Cardiac muscle cell (in vitro differentiated cells and primary cell): Measurements from ENCODE around the gene SLC35F5. TPM values are rescaled to one million over a fixed set of nuclear protein-coding genes. Genes with fewer than 3 reads are reported as not detected.
A peak's percentile ranks its signal among the peaks of the same experiment; 100 is the strongest.

ENCODE experiments used
- DNase-seq, 2 donors: peaks; one replicate each; pipeline versions ENCODE4 v3.0.0 to v3.0.0-alpha.2; 2010 to 2017; ENCODE audit warnings: low read depth in 1 of 2, low spot score in 1 of 2
- H3K27ac ChIP-seq: fragments of 200-600 bp; sonication (generic); 2 replicates; pipeline ENCODE4 v1.5.1; 2016
- H3K27me3 ChIP-seq: fragments of 200-600 bp; sonication (generic); 2 replicates; pipeline ENCODE4 v1.6.0; 2016; ENCODE audit warnings: control low read depth
- H3K36me3 ChIP-seq: fragments of 200-600 bp; sonication (generic); 2 replicates; pipeline ENCODE4 v1.5.1; 2016; ENCODE audit warnings: control low read depth
- H3K4me1 ChIP-seq: fragments of 200-600 bp; sonication (generic); 2 replicates; pipeline ENCODE4 v1.8.1; 2017; ENCODE audit warnings: low read depth, mild to moderate bottlenecking, mixed run types
- H3K4me3 ChIP-seq: fragments of 200-600 bp; sonication (generic); 2 replicates; pipeline ENCODE4 v1.5.1; 2016; ENCODE audit warnings: mild to moderate bottlenecking
- H3K9me3 ChIP-seq: fragments of 200-600 bp; sonication (generic); 2 replicates; pipeline ENCODE4 v1.5.1; 2017; ENCODE audit warnings: low read depth, mild to moderate bottlenecking, control low read depth
- polyA plus RNA-seq: library from polyadenylated mRNA; unstranded; fragments of >200 nt; fragmentation: Nextera tagmentation; extraction: Ambion mirVana; gene quantifications from 2 replicates; pipeline ENCODE4 v1.2.1, GENCODE V29; 2016
- total RNA-seq: library from RNA; depleted of rRNA; stranded (reverse); fragments of >200 nt; gene quantifications from 2 replicates; pipeline ENCODE4 v1.2.3, GENCODE V29; 2016
- TF ChIP-seq, protein P1 (sequence below): IDR thresholded peaks from 2 replicates; pipeline ENCODE4 v1.5.1; 2012; ENCODE audit warnings: low read depth, mild to moderate bottlenecking, low read length

SLC35F5 gene
- total and polyA plus RNA-seq, 2 experiments from 2014 or later, result 27.6 to 48.4 TPM

DNA sequence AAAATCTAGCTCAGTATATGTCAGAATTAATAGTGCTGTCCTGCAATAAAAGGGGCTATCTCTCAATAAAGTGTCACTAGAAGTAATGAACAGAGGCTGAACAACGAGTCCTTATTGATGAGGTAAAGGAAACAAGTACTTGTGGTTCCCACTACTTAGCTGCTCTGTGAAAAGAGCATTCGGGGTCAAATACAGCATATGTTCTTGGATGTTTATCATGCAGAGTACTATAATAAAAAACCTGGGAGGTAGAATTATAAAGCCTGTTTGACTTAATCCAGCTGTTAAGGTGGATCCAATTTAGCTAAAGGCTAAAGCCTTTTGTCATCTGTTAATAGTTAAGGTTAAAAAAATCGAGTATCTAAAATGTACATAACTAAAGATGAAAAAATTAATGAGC is 32.4 kb downstream of the SLC35F5 start:
- TF ChIP-seq, protein P1, sequence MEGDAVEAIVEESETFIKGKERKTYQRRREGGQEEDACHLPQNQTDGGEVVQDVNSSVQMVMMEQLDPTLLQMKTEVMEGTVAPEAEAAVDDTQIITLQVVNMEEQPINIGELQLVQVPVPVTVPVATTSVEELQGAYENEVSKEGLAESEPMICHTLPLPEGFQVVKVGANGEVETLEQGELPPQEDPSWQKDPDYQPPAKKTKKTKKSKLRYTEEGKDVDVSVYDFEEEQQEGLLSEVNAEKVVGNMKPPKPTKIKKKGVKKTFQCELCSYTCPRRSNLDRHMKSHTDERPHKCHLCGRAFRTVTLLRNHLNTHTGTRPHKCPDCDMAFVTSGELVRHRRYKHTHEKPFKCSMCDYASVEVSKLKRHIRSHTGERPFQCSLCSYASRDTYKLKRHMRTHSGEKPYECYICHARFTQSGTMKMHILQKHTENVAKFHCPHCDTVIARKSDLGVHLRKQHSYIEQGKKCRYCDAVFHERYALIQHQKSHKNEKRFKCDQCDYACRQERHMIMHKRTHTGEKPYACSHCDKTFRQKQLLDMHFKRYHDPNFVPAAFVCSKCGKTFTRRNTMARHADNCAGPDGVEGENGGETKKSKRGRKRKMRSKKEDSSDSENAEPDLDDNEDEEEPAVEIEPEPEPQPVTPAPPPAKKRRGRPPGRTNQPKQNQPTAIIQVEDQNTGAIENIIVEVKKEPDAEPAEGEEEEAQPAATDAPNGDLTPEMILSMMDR, result no peak
- Histone ChIP-seq H3K27ac (no peak overlapping the region), H3K4me1 (no peaks in the 10 kb centered on the region), H3K9me3 (no peaks in the 10 kb centered on the region), H3K36me3 (peaks cover 34% of the 10 kb centered on the region), H3K4me3 (no peak overlapping the region), H3K27me3 (no peaks in the 10 kb centered on the region)
- no peak for DNase-seq

DNA sequence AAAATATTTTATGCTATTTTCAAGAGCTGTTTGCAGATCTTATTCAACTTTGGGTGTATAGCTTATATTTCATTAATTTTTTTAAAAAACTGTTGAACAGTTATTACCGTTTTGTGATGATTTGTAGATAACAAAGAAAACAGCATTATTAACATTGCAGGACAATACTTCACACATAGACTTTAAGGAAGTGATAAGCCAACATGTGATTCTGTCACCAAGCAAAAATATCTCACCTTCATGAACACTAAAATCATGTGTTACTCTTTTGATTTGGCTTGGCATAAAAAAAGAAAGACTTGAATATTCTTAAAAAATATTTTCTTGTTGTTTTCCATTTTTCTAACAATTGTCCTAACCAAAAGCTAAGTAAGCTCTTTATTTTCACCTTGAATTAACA is 33.0 kb downstream of the SLC35F5 start:
- no peaks in the 10 kb centered on the region for H3K27me3 ChIP-seq
- no peak overlapping the region for H3K27ac ChIP-seq
- TF ChIP-seq, protein P1, result no peak
- H3K9me3 ChIP-seq, result no peaks in the 10 kb centered on the region
- no peaks in the 10 kb centered on the region for H3K4me1 ChIP-seq
- DNase-seq, result no peak
- peaks cover 31% of the 10 kb centered on the region for H3K36me3 ChIP-seq
- no peak overlapping the region for H3K4me3 ChIP-seq

DNA sequence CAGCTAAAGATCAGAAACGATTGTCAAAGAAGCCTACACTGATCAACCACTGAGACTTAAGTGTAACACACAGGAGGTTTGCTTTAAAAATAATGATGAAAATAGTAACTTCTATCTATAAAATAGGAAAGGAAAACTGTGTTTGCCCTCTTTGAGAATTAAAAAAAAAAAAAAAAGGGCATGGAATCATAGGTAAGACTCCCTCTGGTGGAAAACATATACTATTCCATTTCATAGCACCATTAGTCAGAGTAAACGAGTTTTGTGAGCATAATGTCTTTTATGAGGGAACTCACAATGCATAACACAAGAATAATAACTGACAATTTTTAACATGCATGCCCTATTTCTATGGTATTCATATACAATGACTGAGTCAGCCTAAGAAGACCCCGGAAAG is 36.3 kb downstream of the SLC35F5 start:
- DNase-seq, result peak in 1 of 2 donors; percentile 37
- peaks cover 45% of the 10 kb centered on the region for H3K36me3 ChIP-seq
- TF ChIP-seq, protein P1, result peak; percentile 50
- H3K4me1 ChIP-seq, result no peaks in the 10 kb centered on the region
- H3K27me3 ChIP-seq, result no peaks in the 10 kb centered on the region
- H3K4me3 ChIP-seq, result no peak overlapping the region
- no peak overlapping the region for H3K27ac ChIP-seq
- no peaks in the 10 kb centered on the region for H3K9me3 ChIP-seq

DNA sequence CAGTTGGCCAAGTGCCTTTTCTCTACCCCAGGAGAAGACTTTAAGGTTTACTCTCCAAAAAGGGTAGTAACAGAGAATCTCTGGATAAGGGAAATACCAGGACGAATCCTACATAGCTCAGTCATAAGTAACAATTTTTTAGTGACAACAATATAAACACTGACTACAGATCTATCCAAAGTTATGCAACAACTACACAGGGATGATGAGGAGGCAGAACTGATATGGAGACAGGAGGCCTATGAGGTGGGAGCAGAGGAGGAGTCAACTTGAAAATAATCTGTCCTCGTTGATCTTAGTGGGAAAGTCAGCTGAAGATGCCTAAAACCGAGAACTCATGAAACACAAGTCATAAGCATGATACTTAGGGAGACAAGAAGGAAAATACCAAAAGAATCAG is 40.2 kb downstream of the SLC35F5 start:
- H3K9me3 ChIP-seq, result no peaks in the 10 kb centered on the region
- H3K36me3 ChIP-seq, result peaks cover 45% of the 10 kb centered on the region
- peak in 1 of 2 donors; percentile 26 for DNase-seq
- TF ChIP-seq, protein P1, result no peak
- no peaks in the 10 kb centered on the region for H3K27me3 ChIP-seq
- no peak overlapping the region for H3K4me3 ChIP-seq
- H3K4me1 ChIP-seq, result no peaks in the 10 kb centered on the region
- no peak overlapping the region for H3K27ac ChIP-seq

DNA sequence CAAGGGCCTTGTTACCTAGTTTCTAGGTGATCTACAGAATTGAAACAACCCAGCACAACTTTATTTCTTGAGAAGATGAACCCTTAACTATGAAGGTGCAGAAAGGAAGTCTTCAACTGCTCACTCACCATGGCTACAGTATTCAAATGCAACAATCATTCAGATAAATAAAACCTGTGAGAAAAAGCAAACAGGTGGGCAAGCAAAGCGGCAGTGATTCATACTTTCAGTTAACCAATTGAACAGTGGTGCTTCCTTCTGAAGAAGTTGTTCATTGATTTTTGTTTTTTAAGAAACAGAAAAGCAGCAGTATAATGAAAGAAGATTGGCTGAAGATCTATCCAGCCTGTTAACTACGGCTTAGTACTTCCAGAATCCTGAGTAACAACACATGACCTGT is 43.5 kb downstream of the SLC35F5 start:
- Histone ChIP-seq H3K9me3 (no peaks in the 10 kb centered on the region), H3K4me1 (no peaks in the 10 kb centered on the region), H3K4me3 (no peak overlapping the region), H3K27me3 (no peaks in the 10 kb centered on the region), H3K36me3 (peaks cover 35% of the 10 kb centered on the region), H3K27ac (no peak overlapping the region)
- TF ChIP-seq, protein P1, result no peak
- no peak for DNase-seq

DNA sequence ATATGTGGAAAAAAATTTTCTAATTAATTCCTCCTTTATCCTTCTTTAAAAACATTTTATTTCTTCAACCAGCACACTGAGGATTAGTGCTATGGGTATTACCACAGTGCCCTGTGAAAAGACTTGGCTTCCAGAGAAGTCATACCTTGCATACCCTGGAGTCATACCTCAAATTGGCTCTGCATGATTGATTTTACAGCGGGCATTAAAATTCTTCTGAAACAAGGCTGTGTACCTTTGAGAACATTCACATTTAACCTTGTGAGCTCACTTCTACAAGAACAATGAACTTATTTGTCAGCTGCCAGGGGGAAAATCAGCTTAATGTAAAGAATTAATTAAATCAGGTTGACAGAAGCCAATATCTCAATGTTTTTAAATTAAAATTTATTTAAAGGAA is 44.6 kb downstream of the SLC35F5 start:
- TF ChIP-seq, protein P1, result no peak
- Histone ChIP-seq H3K9me3 (no peaks in the 10 kb centered on the region), H3K36me3 (peaks cover 28% of the 10 kb centered on the region), H3K4me3 (no peak overlapping the region), H3K4me1 (no peaks in the 10 kb centered on the region), H3K27ac (no peak overlapping the region), H3K27me3 (no peaks in the 10 kb centered on the region)
- DNase-seq, result no peak
